HG03354 (cell line): ENCODE measurements around the gene MXI1.
"Not testable (repeated sequence)": the region's sequence is repeated elsewhere in the genome, so short reads cannot be mapped to it uniquely, and the experiment has no call there.

Experiments used
- ATAC-seq: cut with Tn5 transposase; IDR thresholded peaks from one replicate; pipeline ENCODE4 v1.9.1; 2021; ENCODE audit warnings: mild to moderate bottlenecking; ENCODE audit not compliant: unreplicated experiment, poor library complexity, severe bottlenecking

Gene MXI1

DNA sequence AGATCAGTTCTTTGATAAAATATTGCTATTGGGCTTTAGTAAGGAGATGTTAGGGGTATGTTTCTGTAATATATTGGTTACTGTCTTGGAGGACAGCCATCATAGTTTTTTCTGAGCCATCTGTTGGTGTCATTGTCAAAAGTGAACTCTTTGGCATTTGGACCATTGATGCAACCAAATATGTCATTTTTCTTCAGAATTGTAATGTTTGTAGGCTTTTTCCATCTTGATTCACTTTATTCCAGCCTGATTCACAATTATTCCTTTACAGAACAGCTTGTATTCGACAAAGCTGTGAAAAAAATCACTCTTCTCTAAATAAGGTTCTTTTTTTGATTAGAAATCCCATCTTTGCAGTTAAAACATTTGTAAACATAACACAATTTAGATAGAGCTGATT lies 59.9 kb downstream of the MXI1 start:
- no peak for ATAC-seq

- peak; percentile 42 for ATAC-seq
Observed at GRCh38 chr10:110268442-110268841, 61.0 kb downstream of the MXI1 start.

- no peak for ATAC-seq
Observed at GRCh38 chr10:110268971-110269370, 61.6 kb downstream of the MXI1 start.

- ATAC-seq = peak; percentile 60
Observed at GRCh38 chr10:110269374-110270318, 62.2 kb downstream of the MXI1 start.

- ATAC-seq = not testable (repeated sequence)
Observed at GRCh38 chr10:110272995-110273394, 65.6 kb downstream of the MXI1 start.

- ATAC-seq = peak; percentile 51
Observed at GRCh38 chr10:110273474-110273873, 66.1 kb downstream of the MXI1 start.

GRCh38 chr10:110274072-110274627 lies 66.7 kb downstream of the MXI1 start:
- ATAC-seq = no peak

DNA sequence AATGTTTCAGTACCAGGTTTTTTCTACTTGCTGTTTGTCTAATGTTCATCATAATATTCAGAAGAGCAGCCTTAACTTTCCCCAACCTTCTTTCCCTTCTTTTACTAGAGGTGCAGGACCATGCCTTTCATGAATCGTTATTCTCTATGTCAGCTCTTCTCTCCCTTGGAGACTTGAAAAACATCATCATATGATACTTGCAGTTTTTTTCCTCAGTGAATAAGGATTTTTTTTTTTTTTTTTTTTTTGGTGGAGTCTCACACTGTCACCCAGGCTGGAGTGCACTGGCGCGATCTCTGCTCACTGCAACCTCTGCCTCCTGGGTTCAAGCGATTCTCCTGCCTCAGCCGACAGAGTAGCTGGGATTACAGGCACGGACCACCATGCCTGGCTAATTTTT lies 67.2 kb downstream of the MXI1 start:
- ATAC-seq = no peak

- no peak for ATAC-seq
Observed at GRCh38 chr10:110275128-110275729, 67.8 kb downstream of the MXI1 start.

GRCh38 chr10:110276603-110277002 lies 69.2 kb downstream of the MXI1 start:
- no peak for ATAC-seq

GRCh38 chr10:110277591-110277990 lies 70.2 kb downstream of the MXI1 start:
- ATAC-seq = no peak

DNA sequence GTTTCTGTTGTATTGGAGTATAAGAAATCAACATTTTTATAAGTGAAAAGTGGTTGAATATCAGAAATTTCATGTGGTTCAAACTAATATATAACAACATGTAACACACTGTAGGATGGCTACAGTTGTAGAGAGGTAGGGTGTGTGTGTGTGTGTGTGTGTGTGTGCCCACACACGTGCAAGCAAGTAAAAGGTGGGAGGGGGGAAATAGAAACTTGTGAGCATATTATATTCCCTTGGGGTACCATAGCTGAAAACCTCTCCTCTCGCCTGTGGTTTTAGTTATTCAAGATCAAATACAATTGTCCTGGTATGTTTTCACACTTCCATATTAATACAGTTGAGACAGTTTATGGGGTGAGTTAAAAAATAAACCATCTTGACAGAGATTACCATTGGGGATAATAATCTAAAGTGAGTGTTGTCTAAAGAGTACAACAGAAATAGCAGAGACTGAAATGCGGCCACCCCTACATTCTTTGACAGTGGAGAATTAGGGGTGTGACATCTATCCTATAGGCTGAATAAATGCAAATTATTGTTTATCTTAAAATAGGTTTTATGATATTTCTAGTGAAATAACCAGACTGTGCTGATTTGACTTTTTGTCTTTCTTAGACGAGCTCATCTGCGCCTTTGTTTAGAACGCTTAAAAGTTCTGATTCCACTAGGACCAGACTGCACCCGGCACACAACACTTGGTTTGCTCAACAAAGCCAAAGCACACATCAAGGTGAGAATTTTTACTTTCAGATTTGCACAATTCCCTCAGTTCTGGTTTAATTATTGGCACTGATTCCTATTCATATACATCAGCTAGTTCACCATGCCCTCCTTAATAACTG lies 71.4 kb downstream of the MXI1 start:
- ATAC-seq = no peak

DNA sequence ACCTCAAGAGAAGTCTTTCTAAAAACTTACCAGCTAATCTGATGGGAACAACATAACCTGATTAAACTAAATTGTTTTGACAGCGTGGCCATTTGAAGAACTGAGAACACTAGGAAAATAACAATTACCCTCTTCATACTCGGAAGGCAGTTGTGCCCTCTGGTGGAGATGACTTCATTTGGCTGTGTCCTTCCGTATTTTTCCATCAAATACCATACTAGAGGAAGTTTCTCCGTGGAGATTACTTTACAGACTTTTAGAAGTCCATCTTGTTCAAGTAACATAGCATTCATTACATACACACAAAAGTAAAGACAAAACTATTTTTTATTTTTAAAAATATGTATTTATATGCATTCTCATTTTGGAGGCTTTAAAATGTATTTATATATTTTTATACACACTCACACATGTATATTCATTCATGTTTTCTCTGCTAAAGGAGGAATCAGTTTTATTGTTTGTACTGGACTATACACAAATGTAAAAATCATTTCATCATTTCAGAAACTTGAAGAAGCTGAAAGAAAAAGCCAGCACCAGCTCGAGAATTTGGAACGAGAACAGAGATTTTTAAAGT lies 72.1 kb downstream of the MXI1 start:
- no peak for ATAC-seq

DNA sequence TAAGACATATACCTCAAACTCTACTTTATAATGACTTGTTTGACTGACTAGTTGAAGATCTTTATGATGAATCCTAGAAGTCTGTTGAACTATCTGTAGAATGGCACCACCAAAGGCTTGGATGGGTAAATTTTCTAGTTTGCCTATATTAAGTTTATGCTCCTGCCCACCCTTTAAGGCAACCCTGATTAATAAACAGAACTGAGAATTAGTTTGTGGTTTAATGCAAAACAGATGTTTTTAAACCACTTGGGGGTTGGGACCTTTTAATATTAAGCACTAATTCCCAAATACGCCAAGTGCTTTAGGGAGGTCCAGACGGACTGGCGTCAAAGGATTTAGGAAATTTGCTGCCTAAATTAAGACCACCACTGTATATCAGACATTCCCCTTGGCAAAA lies 76.9 kb downstream of the MXI1 start:
- no peak for ATAC-seq

DNA sequence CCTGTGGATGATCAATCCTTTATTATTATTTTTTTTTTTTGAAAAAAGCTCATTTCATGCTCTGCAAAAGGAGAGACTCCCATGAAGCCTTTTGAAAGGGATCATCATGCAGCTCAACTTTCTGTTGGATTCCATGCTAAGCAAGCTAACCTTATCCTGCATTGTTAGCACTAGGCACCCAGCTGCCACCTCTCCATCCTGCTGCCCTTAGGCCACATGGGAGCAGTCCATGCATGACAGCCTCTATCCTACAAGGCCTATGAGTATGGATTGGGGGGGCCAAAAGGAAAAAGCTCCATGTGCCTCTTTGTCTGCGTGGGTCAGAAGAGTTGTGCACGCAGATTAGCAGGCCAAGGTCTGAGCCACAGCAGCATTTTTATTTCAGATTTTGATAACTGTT lies 78.1 kb downstream of the MXI1 start:
- no peak for ATAC-seq

GRCh38 chr10:110286841-110287240 lies 79.4 kb downstream of the MXI1 start:
- no peak for ATAC-seq

GRCh38 chr10:110296966-110297365 lies 89.6 kb downstream of the MXI1 start:
- ATAC-seq = no peak

DNA sequence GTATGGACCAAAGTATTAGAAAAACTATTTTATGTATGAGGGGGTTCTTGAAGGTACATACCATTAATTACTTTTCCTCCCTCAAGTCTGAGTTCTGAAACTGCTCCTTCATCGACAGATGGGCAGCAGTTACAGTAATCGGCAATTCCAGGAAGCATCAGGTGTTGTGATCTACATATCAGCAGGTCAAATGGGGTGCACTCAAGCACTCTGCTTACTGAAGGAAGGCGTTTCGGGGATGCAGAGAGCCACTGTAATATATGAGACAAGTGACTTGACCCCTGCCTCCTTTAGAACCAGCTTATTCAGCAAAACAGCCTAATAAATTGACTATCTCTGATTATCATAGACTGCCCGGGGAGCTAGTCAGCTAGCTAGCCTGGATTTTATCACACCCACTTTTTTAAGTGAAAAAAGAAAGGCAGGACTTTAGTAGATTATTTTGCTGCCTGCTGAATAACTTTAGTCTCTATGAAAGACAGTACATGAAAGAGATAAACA lies 93.1 kb downstream of the MXI1 start:
- no peak for ATAC-seq

- ATAC-seq = no peak
Observed at GRCh38 chr10:110303681-110304080, 96.3 kb downstream of the MXI1 start.

DNA sequence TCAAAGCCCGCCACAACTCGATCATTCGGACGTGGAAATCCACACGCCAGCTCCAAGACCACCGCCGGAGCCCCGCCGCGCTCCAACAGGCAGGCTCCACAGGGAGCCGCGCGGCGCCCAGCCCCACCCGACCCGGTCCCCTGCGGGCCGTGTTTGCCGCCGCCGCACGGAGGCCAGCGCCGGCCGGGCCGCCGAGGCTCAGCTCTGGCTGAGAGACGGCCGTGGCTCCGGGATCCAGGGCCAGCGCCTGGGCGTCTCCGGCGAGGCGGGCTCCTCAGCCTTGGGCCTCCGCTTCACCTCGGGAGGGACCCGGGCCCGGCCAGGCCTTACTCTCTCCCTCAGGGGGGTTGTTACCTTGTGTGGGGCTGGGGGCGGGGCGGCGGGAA lies 97.0 kb downstream of the MXI1 start:
- ATAC-seq = peak; percentile 49
